Measurements from ENCODE around the gene STARD5. TPM values are rescaled to one million over a fixed set of nuclear protein-coding genes. Genes with fewer than 3 reads are reported as not detected.
"Not testable (repeated sequence)": the region's sequence is repeated elsewhere in the genome, so short reads cannot be mapped to it uniquely, and the experiment has no call there.

The STARD5 gene
- total and polyA plus RNA-seq, 9 of the 15 experiments (the other 6 are each of a cell fraction or from before 2014, with no cell fraction given): 1.7 to 5.7 (median 2.2) TPM

DNA sequence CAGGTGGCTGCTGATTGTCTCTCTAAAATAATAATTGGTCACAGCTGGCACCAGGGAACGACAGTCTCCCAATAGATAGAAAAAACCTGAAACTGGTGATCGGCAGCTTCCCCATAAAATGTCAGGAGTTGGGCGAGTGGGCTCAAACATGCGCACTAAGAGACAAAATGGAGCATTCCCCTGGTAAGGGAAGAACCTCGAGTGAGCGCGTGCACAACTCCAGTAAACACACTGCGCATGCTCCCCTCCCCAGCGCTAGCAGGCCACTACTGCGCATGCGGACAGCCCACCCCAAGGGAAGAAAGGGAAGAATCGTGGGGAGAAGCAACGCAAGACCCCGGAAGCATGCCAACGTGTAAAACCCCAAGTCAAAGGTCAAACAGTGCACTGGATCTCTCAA is 7.7 kb upstream of the STARD5 start (continued):
- TF ChIP-seq ZBTB2 (IDR thresholded peaks at IDR 0.05) (peak; percentile 79), RBFOX2 (IDR thresholded peaks at IDR 0.05; ENCODE audit: low read depth, low read length) (peak; percentile 31; the same call in 1 of the 2 replicates), NRF1 (conservative IDR thresholded peaks at IDR 0.05 in 1 of 2, IDR thresholded peaks at IDR 0.05 in 1 of 2) (peak; percentile 94), MEIS2 (IDR thresholded peaks at IDR 0.05; ENCODE audit: partially characterized antibody) (peak; percentile 64)

GRCh38 chr15:81331141-81331540 is 7.2 kb upstream of the STARD5 start:
- intact Hi-C loops (cut with micrococcal nuclease); H3K36me3 ChIP-seq (ENCODE audit: control insufficient read depth, insufficient read depth, low read length); H3K4me1 ChIP-seq (replicated peaks in 1 of 2; ENCODE audit: control insufficient read depth in 2 of 2, insufficient read depth in 2 of 2, low read length in 2 of 2); in situ Hi-C loops (cut with MboI); H3K4me3 ChIP-seq; H3K9me3 ChIP-seq (replicated peaks; ENCODE audit: control insufficient read depth, insufficient read depth, low read depth, low read length); H3K27ac ChIP-seq (ENCODE audit: extremely low read depth, low read depth, low read length); BruUV-seq (replicated peaks); FAIRE-seq; H3K79me2 ChIP-seq (ENCODE audit: control insufficient read depth, insufficient read depth, low read length); H4K20me1 ChIP-seq (replicated peaks; ENCODE audit: control insufficient read depth, insufficient read depth, low read length); H3K27me3 ChIP-seq (ENCODE audit: control insufficient read depth in 2 of 2, insufficient read depth in 2 of 2, low read length in 2 of 2); H3K9me1 ChIP-seq (ENCODE audit: control insufficient read depth, insufficient read depth, low read length); ATAC-seq: not testable (repeated sequence)
- POLR2A ChIA-PET: interaction anchor here (0.7 to 1.0 kb wide), 2 partner anchors 9 to 15 kb away, joined by 3 read pairs; no protein-coding TSS in a partner anchor
- CTCF ChIA-PET (ENCODE audit: low intra/inter-chr PET ratio): interaction anchor here (1.0 kb wide), 1 partner anchor 19 kb away, joined by 3 read pairs; no protein-coding TSS in a partner anchor
- peak in 1 of 4 experiments; percentile 11 for DNase-seq (ENCODE audit: extremely low read depth in 1 of 4, low spot score in 3 of 4)
- 34% methylated on average over 9 of the region's 9 CpGs for WGBS (ENCODE audit: insufficient coverage, low coverage, missing lambda C conversion rate)
- peak overlapping the region; percentile 42; the same call in 1 of the 2 replicates for H3K4me2 ChIP-seq (ENCODE audit: insufficient read depth, low read length)
- H2AFZ ChIP-seq (ENCODE audit: low read depth, low read length): peak overlapping the region; percentile 86; the same call in 1 of the 2 replicates
- peak; percentile 38; the same call in 1 of the 2 replicates for TF ChIP-seq TEAD2 (tag; IDR thresholded peaks at IDR 0.05)
- 0 out of 2 replicates have a peak, but pooled peaks have one; percentile 11 for TF ChIP-seq TFAP4 (CRISPR knock-in tag; IDR thresholded peaks at IDR 0.05; ENCODE audit: borderline replicate concordance)
- TF ChIP-seq ETV5 (CRISPR knock-in tag; IDR thresholded peaks at IDR 0.05; ENCODE audit: low read depth): 0 out of 2 replicates have a peak, but pooled peaks have one; percentile 26
- H3K9ac ChIP-seq (ENCODE audit: insufficient read depth in 1 of 2, low read depth in 2 of 2, low read length in 2 of 2): peak overlapping the region in 1 of 2 experiments; percentile 23; a peak in 1 of 4 replicates
